HG02870 (cell line): ENCODE data around the gene ZHX3.
"Not testable (repeated sequence)": the region's sequence is repeated elsewhere in the genome, so short reads cannot be mapped to it uniquely, and the experiment has no call there.

Experiments used
- ATAC-seq: cut with Tn5 transposase; IDR thresholded peaks from one replicate; pipeline ENCODE4 v1.9.1; 2021; ENCODE audit warnings: mild to moderate bottlenecking, moderate library complexity; ENCODE audit not compliant: unreplicated experiment

Gene ZHX3

GRCh38 chr20:41261260-41261659 lies 56.3 kb downstream of the ZHX3 start:
- no peak for ATAC-seq

GRCh38 chr20:41260734-41261220 lies 56.8 kb downstream of the ZHX3 start:
- ATAC-seq: no peak

GRCh38 chr20:41259309-41259708 lies 58.2 kb downstream of the ZHX3 start:
- no peak for ATAC-seq

- ATAC-seq: no peak
Observed at GRCh38 chr20:41258474-41258873, 59.1 kb downstream of the ZHX3 start.

- ATAC-seq: no peak
Observed at GRCh38 chr20:41256516-41256915, 61.0 kb downstream of the ZHX3 start.

GRCh38 chr20:41255655-41256054 lies 61.9 kb downstream of the ZHX3 start:
- ATAC-seq: no peak

- ATAC-seq: peak; percentile 55
Observed at GRCh38 chr20:41249411-41250281, 67.9 kb downstream of the ZHX3 start.

GRCh38 chr20:41248368-41249024 lies 69.0 kb downstream of the ZHX3 start:
- no peak for ATAC-seq

- ATAC-seq: no peak
Observed at GRCh38 chr20:41247523-41248367, 69.8 kb downstream of the ZHX3 start.

GRCh38 chr20:41245086-41245707 lies 72.3 kb downstream of the ZHX3 start:
- no peak for ATAC-seq

GRCh38 chr20:41242807-41243206 lies 74.7 kb downstream of the ZHX3 start:
- no peak for ATAC-seq

GRCh38 chr20:41242352-41242751 lies 75.2 kb downstream of the ZHX3 start:
- ATAC-seq: no peak

GRCh38 chr20:41237233-41237632 lies 80.3 kb downstream of the ZHX3 start:
- ATAC-seq: not testable (repeated sequence)

GRCh38 chr20:41236818-41237217 lies 80.7 kb downstream of the ZHX3 start:
- ATAC-seq: not testable (repeated sequence)

GRCh38 chr20:41234546-41234945 lies 83.0 kb downstream of the ZHX3 start:
- no peak for ATAC-seq

- no peak for ATAC-seq
Observed at GRCh38 chr20:41234041-41234440, 83.5 kb downstream of the ZHX3 start.

- ATAC-seq: no peak
Observed at GRCh38 chr20:41232973-41233926, 84.3 kb downstream of the ZHX3 start.

GRCh38 chr20:41231136-41231535 lies 86.4 kb downstream of the ZHX3 start:
- no peak for ATAC-seq

- ATAC-seq: no peak
Observed at GRCh38 chr20:41230136-41230535, 87.4 kb downstream of the ZHX3 start.

GRCh38 chr20:41229259-41229658 lies 88.3 kb downstream of the ZHX3 start:
- no peak for ATAC-seq
